ENCODE measurements around the gene TTBK1.

- TF ChIP-seq NRF1 (conservative IDR thresholded peaks at IDR 0.05; ENCODE audit: low read depth, low read length), result no peak
- no peak for TF ChIP-seq POLR2A (IDR thresholded peaks at IDR 0.05; ENCODE audit: low read depth, low read length)
- no peak for TF ChIP-seq CTCF (IDR thresholded peaks at IDR 0.05 in 2 of 3, conservative IDR thresholded peaks at IDR 0.05 in 1 of 3; ENCODE audit: control insufficient read depth in 2 of 3, extremely low read depth in 1 of 3, insufficient read depth in 1 of 3, low read depth in 3 of 3, low read length in 3 of 3)
- TF ChIP-seq RFX5 (IDR thresholded peaks at IDR 0.05; ENCODE audit: low read depth, low read length), result no peak
- TF ChIP-seq LARP7 (IDR thresholded peaks at IDR 0.05), result no peak
- TF ChIP-seq ATF7 (IDR thresholded peaks at IDR 0.05; ENCODE audit: low read depth), result no peak
Measured at GRCh38 chr6:43253401-43253800, 10.1 kb downstream of the TTBK1 start.

All from GM12878 (cell line).